ENCODE results near the gene MYO1D.
"Not testable (repeated sequence)": the region's sequence is repeated elsewhere in the genome, so short reads cannot be mapped to it uniquely, and the experiment has no call there.

DNA sequence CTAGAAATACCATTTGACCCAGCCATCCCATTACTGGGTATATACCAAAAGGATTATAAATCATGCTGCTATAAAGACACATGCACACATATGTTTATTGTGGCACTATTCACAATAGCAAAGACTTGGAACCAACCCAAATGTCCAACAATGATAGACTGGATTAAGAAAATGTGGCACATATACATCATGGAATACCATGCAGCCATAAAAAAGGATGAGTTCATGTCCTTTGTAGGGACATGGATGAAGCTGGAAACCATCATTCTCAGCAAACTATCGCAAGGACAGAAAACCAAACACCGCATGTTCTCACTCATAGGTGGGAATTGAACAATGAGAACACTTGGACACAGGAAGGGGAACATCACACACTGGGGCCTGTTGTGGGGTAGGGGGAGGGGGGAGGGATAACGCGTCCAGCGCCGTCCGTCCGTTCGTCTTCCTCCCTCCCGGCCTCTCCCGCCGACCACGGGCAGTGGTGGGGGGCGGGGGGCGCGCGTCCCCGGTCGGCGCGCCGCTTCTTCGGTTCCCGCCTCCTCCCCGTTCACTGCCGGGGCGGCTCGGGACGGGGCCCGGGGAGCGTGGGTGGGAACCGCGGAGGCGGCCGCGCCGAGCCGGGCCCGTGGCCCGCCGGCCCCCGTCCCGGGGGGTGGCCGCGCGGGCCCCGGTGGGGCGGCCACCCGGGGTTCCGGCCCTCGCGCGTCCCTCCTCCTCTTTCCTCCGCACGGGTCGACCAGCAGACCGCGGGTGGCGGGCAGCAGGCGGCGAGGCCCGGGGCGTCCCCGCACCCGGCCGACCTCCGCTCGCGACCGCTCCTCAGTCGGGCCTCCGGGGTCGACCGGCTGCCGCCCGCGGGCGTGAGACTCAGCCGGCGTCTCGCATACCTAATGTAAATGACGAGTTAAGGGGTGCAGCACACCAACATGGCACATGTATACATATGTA is 54.7 kb downstream of the MYO1D start:
- TF ChIP-seq HDGF (IDR thresholded peaks at IDR 0.05; ENCODE audit: borderline replicate concordance); FOXA1 (IDR thresholded peaks at IDR 0.05); SP1 (IDR thresholded peaks at IDR 0.05); BHLHE40 (IDR thresholded peaks at IDR 0.05; ENCODE audit: borderline replicate concordance); FOXM1 (IDR thresholded peaks at IDR 0.05; ENCODE audit: borderline replicate concordance); L3MBTL2 (conservative IDR thresholded peaks at IDR 0.05); SUZ12 (IDR thresholded peaks at IDR 0.05); ELF4 (IDR thresholded peaks at IDR 0.05); ZNF384 (IDR thresholded peaks at IDR 0.05); TARDBP (IDR thresholded peaks at IDR 0.05): not testable (repeated sequence)
